ENCODE data around the gene ZYX.

ZYX gene, protein sequence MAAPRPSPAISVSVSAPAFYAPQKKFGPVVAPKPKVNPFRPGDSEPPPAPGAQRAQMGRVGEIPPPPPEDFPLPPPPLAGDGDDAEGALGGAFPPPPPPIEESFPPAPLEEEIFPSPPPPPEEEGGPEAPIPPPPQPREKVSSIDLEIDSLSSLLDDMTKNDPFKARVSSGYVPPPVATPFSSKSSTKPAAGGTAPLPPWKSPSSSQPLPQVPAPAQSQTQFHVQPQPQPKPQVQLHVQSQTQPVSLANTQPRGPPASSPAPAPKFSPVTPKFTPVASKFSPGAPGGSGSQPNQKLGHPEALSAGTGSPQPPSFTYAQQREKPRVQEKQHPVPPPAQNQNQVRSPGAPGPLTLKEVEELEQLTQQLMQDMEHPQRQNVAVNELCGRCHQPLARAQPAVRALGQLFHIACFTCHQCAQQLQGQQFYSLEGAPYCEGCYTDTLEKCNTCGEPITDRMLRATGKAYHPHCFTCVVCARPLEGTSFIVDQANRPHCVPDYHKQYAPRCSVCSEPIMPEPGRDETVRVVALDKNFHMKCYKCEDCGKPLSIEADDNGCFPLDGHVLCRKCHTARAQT

DNA sequence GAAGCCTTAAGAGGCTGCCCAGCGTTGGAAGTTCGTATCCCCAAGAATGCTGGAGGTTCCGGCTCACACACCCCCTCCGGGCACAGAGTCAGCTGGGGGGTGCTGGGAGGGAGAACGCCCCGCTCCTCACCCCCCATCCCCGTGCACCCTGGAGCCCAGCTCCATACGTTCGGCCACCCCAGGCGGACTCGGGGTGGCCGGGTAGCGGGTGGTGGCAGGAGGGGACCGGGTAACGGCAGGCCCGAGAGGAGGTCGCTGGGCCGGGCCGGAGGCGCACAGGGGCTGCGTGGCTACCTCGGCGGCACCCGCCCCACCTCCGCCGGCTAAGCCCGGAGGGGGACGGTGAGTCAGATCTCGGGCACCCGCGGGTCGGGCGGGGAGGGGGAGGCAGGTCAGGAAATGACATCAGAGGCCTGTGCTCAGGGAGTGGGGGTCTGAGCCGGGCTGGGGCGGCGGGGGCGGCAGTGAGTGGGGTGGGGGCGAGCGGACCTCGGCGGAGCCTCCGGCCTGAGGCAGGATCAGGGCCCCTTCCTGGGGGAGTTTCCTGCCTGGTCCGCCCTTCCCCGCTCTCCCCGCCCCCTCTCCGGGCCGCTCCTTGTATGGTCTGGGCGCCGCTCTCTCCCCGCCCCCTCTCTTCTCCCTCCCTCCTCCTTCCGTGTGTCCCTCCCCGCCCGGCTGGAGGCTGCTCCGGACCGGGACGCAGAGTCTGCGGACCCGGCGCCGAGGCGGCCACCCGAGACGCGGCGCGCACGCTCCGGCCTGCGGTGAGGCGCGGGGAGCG lies at the start of gene ZYX:
ZYX (plus strand) TSS at position 700 of the 781 bp plus-strand sequence. CDS start 227 bp downstream, outside the sequence.
- peak; percentile 97 for DNase-seq

DNA sequence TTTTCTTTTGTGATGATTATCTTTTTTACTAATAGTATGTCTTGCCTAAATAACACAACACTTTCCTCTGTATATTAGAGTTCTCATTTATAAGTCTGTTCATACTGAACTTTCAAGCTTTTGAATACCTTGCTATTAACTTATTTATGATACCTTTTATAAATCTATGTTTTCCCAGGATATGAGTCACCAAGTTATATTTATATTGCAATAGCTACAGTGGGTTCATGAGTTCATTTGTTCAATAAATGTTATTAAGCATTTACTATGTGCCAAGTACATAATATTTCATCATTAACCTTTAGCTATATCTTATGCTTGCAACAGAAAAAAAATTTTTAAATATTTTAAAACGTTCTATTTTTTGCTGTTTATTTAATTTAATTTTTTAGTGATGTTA lies 46.9 kb upstream of the ZYX start:
- DNase-seq, result no peak

DNA sequence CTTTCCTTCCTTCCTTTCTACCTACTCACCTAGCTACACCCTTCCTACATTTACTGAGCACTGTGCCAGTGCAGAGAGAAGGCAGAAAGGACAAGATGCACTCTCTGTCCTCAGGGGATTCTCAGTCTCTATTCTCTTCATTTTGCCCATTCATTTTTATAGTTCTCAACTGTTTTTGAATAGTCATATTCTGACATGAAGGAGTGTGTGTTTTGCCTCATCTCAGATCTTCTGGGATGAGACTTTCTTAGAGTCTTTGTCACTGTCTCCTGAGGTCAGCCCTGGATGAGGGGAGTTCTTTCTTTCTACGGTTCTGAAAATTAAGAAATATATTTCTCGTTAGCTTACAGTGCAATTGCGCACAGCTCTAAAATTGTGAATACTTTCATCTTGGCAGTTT lies 43.9 kb upstream of the ZYX start:
- DNase-seq, result no peak

DNA sequence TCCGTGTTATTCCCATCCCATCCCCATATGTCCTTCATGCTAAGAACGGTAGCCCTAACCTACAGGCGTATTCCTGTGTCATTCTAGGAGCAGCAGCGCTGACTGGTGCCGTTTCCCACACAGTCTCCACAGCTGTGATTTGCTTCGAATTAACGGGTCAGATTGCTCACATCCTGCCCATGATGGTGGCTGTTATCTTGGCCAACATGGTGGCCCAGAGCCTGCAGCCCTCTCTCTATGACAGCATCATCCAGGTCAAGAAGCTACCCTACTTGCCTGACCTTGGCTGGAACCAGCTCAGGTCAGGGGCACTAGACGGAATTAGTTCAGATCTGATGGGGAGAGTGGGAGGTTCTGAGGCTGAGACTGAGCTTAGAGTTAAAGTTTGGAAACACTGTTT lies 39.3 kb upstream of the ZYX start:
- DNase-seq, result no peak

DNA sequence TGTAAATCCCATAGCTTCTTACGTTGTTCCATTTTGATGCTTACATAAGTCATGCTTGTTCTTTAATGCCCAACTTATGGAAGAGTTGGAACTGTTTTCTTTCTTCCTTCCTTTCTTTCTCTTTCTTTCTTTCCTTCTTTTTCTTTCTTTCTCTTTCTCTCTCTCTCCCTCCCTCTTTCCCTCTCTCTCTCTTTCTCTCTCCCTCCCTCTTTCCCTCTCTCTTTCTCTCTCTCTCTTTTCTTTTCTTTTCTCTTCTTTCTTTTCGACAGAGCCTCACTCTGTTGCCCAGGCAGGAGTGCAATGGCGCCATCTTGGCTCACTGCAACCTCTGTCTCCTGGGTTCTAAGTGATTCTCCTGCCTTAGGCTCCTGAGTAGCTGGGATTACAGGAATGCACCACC lies 37.5 kb upstream of the ZYX start:
- DNase-seq, result no peak

DNA sequence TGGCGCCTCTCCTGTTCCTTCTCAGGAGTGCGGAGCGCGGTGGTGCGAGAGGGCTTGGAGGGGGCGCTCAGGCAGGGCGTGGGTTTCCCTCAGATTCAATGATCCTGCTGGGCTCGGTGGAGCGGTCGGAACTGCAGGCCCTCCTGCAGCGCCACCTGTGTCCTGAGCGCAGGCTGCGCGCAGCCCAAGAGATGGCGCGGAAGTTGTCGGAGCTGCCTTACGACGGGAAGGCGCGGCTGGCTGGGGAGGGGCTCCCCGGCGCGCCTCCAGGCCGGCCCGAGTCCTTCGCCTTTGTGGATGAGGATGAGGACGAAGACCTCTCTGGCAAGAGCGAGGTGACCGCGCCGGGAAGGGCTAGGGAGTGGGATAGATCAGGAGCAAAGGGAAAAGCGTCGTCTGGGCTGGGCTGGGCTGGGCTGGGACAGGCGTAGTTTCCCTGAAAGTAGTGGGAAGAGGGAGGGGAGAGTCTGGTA lies 35.7 kb upstream of the ZYX start:
- peak; percentile 51 for DNase-seq

DNA sequence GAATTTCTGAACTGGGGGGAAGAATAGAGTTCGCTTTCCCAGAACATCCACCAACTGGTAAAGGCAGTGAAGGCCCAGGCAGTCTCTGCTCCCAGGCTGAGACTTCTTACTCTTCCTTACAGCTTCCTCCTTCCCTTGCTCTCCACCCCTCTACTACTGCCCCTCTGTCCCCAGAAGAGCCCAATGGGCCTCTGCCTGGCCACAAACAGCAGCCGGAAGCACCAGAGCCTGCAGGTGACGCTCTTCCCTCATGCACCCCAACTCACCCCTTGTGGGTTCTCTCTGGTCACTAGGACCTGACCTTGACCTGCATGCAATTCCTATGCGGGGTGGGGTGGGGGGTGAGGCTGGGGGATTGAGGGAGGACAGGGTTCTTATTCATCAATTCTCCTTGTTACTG lies 35.1 kb upstream of the ZYX start:
- no peak for DNase-seq

DNA sequence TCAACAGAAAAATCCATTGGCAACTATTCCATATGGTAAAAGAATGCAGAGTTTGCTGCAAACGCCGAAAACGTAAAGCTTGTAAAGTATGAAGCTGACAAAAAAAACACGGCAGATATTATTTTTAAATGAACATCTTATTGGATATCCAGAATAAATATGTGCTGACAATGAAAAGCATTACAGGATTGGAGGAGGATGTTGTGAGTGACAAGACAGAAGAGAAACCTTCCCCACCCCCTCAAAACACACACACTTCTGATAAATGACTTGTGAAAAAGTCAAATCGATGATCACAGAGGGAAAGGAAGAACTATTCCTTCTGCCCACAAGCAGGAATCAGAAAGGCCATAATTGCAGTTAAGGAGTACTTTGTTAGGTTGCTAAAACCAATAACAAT lies 33.2 kb upstream of the ZYX start:
- DNase-seq, result peak; percentile 38

DNA sequence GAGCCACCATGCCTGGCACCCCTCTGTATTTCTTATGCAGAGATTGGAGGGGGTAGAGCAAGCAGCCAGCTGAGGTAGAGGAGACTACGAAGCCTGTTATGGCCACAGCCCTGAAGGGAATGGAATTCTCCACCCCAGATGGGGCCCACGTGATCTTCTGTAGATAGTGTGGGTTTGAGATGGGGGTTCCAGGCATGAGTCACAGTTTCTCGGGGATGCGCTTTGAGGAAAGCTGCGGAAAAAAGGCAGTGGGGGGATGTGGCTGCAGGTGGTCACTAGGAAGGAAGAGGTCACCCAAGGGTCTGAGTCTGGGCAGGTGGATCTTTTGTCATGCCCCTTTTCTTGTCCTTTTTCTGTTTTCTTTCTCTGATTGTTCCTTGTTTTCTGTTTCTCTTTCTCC lies 30.1 kb upstream of the ZYX start:
- no peak for DNase-seq

DNA sequence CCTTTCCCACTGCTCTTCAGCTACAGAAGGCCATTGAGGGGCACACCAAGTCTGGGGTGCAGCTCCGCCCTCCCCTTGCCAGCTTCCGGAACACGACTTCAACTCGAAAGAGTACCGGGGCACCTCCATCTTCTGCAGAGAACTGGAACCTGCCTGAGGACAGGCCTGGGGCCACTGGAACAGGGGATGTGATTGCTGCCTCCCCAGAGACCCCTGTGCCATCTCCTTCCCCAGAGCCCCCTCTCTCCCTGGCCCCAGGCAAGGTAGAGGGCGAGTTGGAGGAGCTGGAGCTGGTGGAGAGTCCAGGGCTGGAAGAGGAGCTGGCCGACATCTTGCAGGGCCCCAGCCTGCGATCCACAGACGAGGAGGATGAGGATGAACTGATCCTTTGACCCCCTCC lies 29.6 kb upstream of the ZYX start:
- no peak for DNase-seq

DNA sequence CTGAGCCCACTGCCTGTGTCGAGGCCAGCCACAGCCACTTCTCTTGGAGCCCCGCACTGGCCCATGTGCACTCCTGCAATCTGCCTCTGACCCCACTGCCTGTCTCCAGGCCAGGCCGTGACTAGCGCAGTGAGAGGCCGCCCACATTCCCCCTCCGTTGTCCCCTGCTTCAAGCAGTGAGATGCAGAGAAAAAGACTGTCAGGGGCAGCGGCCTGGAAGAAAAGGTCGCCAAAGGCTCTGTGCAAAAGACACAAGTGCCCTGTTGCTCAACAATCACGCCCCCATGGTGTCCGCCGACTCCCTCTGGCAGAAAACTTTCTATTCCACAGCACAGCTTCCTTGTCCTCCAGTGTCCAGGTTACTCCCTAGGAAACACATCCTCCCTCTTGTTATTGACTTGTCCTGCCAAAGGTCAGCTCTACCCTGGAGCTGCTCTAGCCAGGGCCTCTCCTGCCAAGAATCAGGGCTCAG lies 28.6 kb upstream of the ZYX start:
- peak; percentile 21 for DNase-seq

DNA sequence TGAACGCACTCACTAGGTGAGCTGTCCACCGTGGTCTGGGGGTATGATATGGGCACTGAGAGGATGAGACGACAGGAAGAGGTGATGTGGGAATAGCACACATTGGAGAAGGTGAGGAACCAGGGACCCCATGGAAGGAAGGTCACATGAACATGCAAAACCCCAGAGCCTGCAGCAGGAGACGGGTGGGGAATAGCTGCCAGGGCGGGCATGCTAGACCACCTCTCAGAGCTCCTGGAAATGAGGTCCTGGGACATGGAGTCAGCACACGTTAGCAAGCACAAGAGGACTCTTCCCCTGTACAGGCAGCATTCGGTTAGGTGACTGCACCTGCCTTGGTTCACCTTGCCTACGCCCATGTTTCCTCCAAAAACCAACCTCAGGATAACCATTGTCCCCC lies 26.8 kb upstream of the ZYX start:
- no peak for DNase-seq

DNA sequence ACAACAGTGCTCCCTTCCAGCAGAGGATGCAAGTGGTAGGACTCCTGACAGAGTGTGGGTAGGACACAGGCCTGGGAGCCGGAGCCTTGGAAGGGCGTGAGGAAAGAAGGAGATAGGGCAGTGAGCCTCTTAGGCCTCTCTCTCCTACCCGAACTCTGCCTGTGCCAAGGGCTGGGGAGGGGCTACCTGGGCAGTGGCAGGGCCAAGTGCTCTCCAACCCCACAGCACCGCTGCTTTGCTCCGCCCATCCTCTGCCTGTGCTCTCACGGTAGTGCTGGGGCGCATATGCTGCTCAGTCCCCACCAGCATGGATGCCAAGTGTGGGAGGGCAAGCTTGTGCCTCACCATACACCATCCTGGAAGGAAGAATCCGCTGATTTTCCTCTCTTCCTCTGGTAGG lies 26.2 kb upstream of the ZYX start:
- no peak for DNase-seq

DNA sequence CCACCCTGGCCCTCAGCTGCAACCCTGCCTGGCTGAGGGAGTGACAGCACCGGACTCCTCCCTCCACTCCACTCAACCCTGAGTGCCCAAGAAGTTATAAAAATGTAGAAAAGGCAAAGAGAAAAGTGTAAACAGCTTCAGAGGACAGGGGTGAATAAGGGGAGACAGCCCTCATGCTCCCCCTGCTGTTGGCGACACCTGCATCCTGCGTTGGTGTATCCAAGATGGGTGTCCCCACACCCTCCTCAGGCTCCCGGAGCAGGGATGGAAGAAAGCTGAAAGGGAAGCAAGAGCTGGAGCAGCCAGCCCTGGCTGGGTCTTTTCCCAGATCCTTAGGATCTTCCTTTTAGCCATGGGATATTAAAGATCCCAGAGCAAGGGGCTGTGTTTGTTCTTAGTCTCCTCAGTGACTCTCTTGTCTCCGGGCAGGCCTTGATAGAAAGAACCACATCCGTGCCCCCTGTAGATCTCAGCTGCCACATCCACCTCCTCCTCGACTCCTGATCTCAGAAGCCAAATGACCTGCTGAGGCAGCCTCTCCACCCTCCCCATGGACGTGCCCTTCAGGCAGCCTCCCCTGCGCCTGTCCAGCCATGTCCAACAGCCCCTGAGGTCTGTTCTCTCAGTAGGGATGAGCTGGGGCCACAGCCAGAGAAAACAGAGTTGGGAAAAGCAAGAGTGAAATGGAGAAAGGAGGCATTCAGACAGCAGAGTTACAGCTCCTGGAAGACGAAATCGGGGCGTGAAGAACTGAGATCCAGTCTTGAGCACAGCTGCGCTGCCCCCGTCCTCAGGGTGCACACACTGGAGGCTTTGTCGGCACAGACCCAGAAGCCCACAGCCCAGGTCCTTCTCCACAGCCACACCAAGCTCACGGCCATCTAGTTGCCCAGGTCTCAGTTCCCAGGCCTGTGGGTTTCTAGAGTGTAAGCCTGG lies 25.4 kb upstream of the ZYX start:
- DNase-seq, result no peak

DNA sequence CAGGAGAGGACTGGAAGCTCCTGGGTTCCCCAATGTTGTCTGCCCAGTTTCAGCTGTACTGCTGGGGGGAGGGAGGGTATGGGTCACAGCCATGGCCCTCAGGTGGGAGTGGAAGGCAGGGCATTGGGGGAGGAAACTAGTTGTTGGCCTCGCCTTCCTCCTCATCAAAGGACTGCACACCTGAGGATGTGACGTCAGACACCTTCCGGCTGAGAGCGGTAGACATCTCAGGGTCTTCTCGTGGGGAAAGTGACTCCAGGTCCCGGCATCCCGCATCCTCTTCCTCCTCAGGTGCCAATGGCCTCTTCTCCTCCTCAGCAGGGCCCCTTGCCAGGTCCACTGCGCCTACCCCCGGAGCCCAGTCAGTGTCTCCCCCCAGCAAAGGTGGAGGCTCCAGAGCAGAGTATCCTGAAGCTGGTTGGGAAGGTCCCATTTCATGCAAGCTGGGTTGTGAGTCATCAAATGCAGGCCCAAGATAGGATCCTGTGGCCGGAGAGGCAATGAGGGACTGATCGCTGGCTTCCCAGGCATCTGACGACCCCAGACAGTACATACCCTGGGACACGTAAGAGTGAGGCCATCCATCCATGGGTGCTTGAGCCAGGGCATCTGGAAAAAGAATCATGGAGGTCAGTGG lies 24.6 kb upstream of the ZYX start:
- DNase-seq, result no peak

DNA sequence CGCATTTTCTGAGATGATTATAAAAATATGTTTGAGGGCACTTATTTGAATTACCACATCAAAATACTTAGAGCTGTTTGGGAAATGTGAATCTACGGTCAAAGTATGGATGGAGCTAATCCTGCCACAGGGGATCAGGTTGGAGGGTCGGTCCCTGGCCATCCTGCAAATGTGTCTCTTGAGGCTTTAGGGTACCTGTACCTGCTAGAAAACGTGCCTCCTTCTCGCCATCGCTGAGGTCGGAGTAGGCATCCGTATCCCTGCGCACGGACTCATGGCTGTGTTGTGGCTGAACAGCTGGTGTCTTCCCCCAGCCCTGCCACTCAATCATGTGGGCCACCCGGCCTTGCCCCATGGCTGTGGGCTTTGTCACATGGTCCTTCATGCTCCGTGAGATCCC lies 22.5 kb upstream of the ZYX start:
- DNase-seq, result no peak

DNA sequence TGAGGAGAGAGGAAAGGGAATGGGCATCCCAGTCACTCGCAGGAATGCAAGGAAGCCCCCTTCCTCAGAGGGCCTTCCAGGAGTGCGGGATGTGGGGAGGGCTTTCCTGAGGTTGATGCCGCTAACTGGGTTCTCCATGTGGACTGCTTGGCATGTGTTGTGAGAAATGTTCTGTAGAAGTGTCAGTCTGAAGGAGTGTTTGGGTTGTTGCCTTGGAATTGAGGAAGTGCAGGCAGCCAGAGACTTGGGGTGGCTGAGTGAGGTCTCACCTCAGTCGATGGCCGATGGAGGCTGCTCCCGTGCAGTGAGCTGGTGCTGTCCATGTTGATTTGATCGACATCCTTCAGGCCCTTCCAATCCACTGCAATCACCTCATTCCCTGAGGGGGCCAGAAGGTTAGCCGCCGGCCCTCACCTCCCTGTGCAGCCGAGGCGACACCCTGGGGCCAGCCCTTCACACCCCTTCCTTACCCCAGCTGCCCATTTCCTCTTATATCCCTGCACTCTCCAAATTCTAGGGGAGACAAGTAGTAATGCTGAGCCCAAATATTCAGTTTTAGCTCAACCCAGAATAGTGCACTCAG lies 21.3 kb upstream of the ZYX start:
- no peak for DNase-seq

DNA sequence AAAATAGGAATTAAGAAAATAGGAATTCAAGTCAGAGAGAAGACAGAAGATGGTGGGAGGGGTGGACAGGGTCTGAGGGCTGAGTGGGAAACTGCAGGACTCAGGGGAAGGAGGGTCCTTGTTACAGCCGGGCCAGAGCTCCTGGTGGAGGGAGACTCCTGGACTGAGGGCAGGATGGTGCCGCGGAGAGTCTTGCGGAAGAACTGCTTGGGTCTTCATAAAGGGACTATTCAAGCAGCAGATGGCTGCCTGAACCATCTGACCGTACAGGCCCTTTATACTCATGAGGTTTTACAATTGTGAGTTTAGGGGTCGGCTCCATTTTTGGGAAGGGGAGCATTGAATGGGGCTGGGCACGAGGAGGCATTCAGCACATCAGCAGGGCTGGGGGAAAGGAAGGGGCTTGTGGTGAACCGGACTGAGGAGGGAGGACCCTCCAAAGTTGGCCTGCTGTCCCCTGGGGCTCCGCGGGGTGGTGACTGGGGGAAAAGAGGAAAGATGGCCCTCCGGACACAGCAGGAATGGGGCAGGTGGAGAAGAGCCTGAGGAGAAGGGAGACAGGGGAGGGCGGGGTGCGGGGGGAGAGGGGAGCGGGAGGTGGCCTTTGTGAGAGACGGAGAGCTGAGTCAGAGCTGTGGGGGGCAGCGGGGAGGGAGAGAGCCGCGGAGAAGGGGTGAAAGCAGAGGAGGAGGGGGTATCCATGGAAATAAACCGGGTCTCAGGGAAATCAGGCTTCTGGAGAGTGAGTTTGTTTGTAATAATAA lies 20.2 kb upstream of the ZYX start:
- DNase-seq, result no peak

DNA sequence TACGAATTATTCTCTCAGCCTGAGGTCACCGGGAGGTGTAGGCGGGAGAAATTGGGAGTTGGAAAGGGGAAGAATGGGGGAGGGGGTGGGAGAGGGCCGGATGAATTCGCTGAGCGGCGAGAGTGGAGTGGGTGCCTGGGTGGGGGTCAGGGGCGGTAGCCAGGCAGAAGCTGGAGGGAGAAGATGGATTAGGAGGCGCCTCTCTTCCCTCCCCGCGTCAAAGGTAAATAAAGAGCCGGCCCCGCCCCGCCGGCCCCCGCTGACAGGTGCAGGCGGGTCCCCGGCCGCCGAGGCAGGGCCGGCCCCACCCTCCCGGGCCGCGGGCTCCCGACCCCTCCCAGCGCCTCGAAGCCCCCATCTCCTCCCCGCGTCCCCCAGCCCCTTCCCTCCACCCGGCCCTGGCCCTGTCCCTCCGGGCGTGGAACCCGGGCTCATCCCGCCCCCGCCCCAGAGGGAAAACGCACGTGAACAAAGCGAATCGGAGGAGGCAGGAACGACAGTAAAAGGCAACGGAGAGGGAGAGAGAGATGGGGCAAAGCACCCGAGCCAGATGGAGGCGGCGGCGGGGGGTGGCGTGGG lies 19.5 kb upstream of the ZYX start:
- DNase-seq, result peak; percentile 26

All from suppressor macrophage treated with lipopolysaccharide for 4 hours (primary cell).